Tibial artery (tissue), 4 donors: ENCODE data around the gene ANGEL2.

Experiments
- DNase-seq, 2 donors: peaks; one replicate each; pipeline ENCODE4 v3.0.0-alpha.2; 2019
- H3K27ac ChIP-seq, 2 donors: fragments of 200-600 bp; sonication (generic) in 1 of 2; 1 replicate in 1 of 2; 2 replicates in 1 of 2; pipeline ENCODE4 v1.5.1; 2018 to 2019; ENCODE audit warnings: mild to moderate bottlenecking in 1 of 2
- H3K27me3 ChIP-seq, 2 donors: fragments of 200-600 bp; sonication (generic) in 1 of 2; one replicate each; pipeline versions ENCODE4 v1.5.1 to v1.6.0; 2016 to 2019
- H3K36me3 ChIP-seq, 3 donors: fragments of 200-600 bp; sonication (generic) in 2 of 3; one replicate each; pipeline ENCODE4 v1.5.1; 2016 to 2019; ENCODE audit warnings: mild to moderate bottlenecking in 2 of 3
- H3K4me1 ChIP-seq, 4 donors: fragments of 200-600 bp; sonication (generic) in 2 of 4; 1 replicate in 3 of 4; 2 replicates in 1 of 4; pipeline ENCODE4 v1.5.1; 2016 to 2019
- H3K4me3 ChIP-seq, 2 donors: fragments of 200-600 bp; sonication (generic) in 1 of 2; 1 replicate in 1 of 2; 2 replicates in 1 of 2; pipeline ENCODE4 v1.5.1; 2018 to 2019; ENCODE audit warnings: mild to moderate bottlenecking in 2 of 2
- H3K9me3 ChIP-seq, 3 donors: fragments of 200-600 bp; sonication (generic) in 1 of 3; one replicate each; pipeline ENCODE4 v1.5.1; 2016 to 2019
- intact Hi-C: fragments of 100-400 bp; cut with DNase I; formaldehyde crosslinking; loops from one replicate; pipeline ENCODE4 v1.15.0; 2023; ENCODE audit warnings: low total_unique reads
- TF ChIP-seq, protein P1 (sequence below), 2 experiments: fragments of 200-600 bp in 1 of 2; fragments of 450-650 bp in 1 of 2; IDR thresholded peaks; one replicate each; pipeline ENCODE4 v1.5.1; 2017 to 2019; ENCODE audit warnings: antibody characterized with exemption in 2 of 2, mild to moderate bottlenecking in 1 of 2, moderate library complexity in 1 of 2

ANGEL2 gene

DNA sequence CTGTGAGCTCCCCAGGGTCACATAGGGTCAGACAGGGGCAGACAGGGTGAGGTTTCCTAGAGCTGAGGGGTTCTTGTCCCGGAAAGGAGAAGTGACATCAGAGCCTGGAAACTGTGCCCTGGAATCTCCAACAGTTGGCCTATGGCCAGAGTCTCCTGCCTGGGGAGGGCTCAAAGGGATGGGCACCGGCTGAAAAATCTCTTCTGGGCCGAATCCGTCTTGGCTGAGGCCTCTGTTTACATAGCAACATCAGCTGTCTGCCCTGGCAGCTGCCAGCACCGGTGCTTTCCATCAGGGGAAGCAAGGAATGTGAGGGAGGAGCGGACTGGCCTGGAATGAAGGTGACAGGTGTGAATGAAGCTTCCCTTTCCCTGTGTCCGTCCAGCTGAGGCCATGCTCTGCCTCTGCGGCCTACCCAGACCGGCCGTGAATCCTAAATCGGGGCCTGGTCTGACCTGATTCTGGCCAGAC, 34.6 kb downstream of the ANGEL2 start:
- intact Hi-C loops: no loop called here
- Histone ChIP-seq H3K27ac (no peak overlapping the region), H3K4me3 (no peak overlapping the region), H3K36me3 (peaks cover 0 to 6% (median 0%) of the 10 kb centered on the region in 3 donors), H3K9me3 (no peaks in the 10 kb centered on the region), H3K27me3 (no peaks in the 10 kb centered on the region), H3K4me1 (peaks cover 0 to 16% (median 0%) of the 10 kb centered on the region in 4 donors)
- TF ChIP-seq, protein P1, sequence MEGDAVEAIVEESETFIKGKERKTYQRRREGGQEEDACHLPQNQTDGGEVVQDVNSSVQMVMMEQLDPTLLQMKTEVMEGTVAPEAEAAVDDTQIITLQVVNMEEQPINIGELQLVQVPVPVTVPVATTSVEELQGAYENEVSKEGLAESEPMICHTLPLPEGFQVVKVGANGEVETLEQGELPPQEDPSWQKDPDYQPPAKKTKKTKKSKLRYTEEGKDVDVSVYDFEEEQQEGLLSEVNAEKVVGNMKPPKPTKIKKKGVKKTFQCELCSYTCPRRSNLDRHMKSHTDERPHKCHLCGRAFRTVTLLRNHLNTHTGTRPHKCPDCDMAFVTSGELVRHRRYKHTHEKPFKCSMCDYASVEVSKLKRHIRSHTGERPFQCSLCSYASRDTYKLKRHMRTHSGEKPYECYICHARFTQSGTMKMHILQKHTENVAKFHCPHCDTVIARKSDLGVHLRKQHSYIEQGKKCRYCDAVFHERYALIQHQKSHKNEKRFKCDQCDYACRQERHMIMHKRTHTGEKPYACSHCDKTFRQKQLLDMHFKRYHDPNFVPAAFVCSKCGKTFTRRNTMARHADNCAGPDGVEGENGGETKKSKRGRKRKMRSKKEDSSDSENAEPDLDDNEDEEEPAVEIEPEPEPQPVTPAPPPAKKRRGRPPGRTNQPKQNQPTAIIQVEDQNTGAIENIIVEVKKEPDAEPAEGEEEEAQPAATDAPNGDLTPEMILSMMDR (IDR thresholded peaks at IDR 0.05): no peak
- no peak for DNase-seq

- TF ChIP-seq, protein P1 (IDR thresholded peaks at IDR 0.05): no peak
- no peak for DNase-seq
- intact Hi-C loops: no loop called here
- Histone ChIP-seq H3K27me3 (no peaks in the 10 kb centered on the region), H3K4me1 (peaks cover 0 to 16% (median 0%) of the 10 kb centered on the region in 4 donors), H3K27ac (no peak overlapping the region), H3K9me3 (no peaks in the 10 kb centered on the region), H3K4me3 (no peak overlapping the region), H3K36me3 (peaks cover 0 to 6% (median 0%) of the 10 kb centered on the region in 3 donors)
These were observed 35.4 kb downstream of the ANGEL2 start for GRCh38 chr1:212980123-212980785.

- TF ChIP-seq, protein P1 (IDR thresholded peaks at IDR 0.05): no peak
- Histone ChIP-seq H3K4me3 (no peak overlapping the region), H3K4me1 (peaks cover 0 to 16% (median 0%) of the 10 kb centered on the region in 4 donors), H3K27ac (no peak overlapping the region), H3K27me3 (no peaks in the 10 kb centered on the region), H3K36me3 (peaks cover 0 to 6% (median 0%) of the 10 kb centered on the region in 3 donors), H3K9me3 (no peaks in the 10 kb centered on the region)
- DNase-seq: no peak
- intact Hi-C loops: no loop called here
These were observed 36.1 kb downstream of the ANGEL2 start for GRCh38 chr1:212979340-212980122.

DNA sequence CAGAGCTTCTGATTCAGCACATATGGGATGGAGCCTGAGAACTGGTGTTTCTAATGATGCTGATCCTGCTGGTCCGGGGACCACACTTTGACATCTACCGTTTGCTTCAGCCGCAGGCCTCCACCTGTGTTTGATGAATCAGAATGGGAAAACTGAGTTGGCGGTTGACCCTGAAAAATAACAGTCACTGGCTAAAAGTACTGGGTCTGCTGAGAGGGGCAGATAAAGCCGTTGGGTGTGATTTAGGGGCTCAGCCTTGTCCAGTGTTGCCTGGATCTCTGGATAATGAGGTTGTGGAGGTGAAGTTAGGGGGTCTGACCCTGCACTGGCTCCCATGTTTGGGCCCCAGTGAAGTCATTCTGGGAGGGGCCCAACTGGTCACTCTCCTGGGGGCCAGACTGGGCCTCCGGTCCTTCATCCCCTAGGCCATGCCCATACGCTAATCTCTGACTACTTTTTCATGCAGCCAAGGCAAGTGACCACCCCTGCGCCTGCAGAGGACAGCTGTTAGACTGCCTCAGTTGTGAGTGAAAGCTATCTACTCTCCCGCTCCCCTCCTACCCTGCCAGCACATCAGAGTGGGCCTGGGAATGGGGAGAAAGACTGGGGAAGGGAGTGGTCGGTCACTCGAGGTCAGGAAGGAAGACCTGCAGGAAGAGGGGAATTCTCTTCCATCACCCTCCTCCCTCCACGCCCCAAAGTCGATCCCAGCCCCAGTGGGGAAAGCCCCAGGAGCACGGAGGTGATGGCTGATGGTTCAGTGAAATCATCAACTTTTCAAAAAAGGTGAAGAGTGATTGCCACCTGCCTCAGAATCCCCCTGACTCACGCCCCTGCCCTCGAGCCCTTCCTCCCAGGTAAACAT, 37.7 kb downstream of the ANGEL2 start:
- intact Hi-C loops: no loop called here
- TF ChIP-seq, protein P1 (IDR thresholded peaks at IDR 0.05): no peak
- H3K27me3 ChIP-seq: no peaks in the 10 kb centered on the region
- H3K27ac ChIP-seq: no peak overlapping the region
- H3K9me3 ChIP-seq: no peaks in the 10 kb centered on the region
- DNase-seq: no peak
- H3K36me3 ChIP-seq: peaks cover 0 to 6% (median 0%) of the 10 kb centered on the region in 3 donors
- H3K4me1 ChIP-seq: peaks cover 0 to 16% (median 0%) of the 10 kb centered on the region in 4 donors
- H3K4me3 ChIP-seq: no peak overlapping the region

DNA sequence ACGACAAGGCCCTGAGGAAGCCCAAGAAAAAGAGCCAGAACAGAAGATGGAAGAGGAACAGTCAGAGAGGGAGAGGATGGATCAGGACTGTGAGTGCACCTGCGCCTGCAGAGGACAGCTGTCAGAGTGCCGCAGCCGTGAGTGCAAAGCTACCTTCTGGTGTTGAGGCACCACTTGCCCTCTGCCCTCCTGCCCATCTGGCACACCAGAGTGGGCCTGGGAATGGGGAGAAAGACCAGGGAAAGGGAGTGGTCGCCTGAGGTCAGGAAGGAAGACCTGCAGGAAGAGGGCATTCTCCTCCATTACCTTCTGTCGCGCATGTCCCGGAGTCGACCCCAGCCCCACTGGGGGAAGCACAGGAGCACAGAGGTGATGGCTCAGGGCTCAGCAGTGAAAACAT, 39.1 kb downstream of the ANGEL2 start:
- peaks cover 0 to 6% (median 0%) of the 10 kb centered on the region in 4 donors for H3K4me1 ChIP-seq
- DNase-seq: no peak
- TF ChIP-seq, protein P1 (IDR thresholded peaks at IDR 0.05): no peak
- intact Hi-C loops: no loop called here
- H3K4me3 ChIP-seq: no peak overlapping the region
- no peaks in the 10 kb centered on the region for H3K27me3 ChIP-seq
- H3K36me3 ChIP-seq: peaks cover 0 to 6% (median 0%) of the 10 kb centered on the region in 3 donors
- no peak overlapping the region for H3K27ac ChIP-seq
- H3K9me3 ChIP-seq: no peaks in the 10 kb centered on the region
